Astrocyte of the cerebellum (primary cell): ENCODE results near the gene COL6A2.

Experiments used
- DNase-seq: peaks from one replicate; pipeline ENCODE4 v3.0.0-alpha.2; 2011; ENCODE audit warnings: low read depth
- H3K4me3 ChIP-seq: 2 replicates; pipeline ENCODE4 v1.5.1; 2011; ENCODE audit warnings: mild to moderate bottlenecking, low read depth, low read length, moderate library complexity
- in situ Hi-C: cut with HindIII; loops from 2 replicates; pipeline ENCODE4 v1.10.0; 2017; ENCODE audit warnings: low sequenced_read_pairs
- TF ChIP-seq, protein P1 (sequence below): IDR thresholded peaks from 2 replicates; pipeline ENCODE4 v1.5.1; 2012; ENCODE audit warnings: low read length, low read depth, moderate library complexity, mild to moderate bottlenecking; ENCODE audit errors: missing control alignments

Gene COL6A2

DNA sequence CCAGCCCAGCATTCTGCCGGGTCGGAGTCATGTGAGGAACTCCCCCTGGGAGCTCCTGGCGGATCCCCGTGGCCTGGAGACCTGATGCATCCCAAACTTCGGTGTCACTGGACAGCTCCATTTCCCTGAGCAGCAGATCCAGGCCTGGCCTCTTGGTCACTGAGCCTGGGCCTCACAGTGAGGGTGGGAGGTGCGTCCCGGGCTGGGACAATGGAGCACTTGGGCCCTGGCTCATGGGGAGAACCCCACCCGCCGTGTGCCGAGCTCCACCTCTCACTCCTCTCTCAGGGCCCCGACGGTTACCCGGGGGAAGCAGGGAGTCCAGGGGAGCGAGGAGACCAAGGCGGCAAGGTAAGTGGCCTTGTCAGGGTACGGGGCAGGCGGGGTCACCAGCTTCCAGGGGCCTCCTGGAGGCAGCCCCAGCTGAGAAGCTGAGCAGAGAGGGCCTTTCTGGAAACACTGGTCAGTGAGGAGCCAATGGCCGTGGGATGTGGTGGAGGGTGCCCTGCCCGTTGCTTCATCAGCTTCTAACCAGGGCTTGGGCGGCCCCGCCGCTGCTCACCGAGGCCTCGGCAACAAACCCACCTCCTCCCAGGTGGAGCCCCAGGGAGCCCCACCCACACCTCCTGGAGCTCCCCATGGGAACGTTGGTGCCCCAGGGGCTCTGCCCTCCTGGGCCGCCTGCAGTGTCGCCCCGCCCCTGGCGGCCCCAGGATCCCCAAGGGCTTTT, 19.8 kb downstream of the COL6A2 start:
- TF ChIP-seq, protein P1, sequence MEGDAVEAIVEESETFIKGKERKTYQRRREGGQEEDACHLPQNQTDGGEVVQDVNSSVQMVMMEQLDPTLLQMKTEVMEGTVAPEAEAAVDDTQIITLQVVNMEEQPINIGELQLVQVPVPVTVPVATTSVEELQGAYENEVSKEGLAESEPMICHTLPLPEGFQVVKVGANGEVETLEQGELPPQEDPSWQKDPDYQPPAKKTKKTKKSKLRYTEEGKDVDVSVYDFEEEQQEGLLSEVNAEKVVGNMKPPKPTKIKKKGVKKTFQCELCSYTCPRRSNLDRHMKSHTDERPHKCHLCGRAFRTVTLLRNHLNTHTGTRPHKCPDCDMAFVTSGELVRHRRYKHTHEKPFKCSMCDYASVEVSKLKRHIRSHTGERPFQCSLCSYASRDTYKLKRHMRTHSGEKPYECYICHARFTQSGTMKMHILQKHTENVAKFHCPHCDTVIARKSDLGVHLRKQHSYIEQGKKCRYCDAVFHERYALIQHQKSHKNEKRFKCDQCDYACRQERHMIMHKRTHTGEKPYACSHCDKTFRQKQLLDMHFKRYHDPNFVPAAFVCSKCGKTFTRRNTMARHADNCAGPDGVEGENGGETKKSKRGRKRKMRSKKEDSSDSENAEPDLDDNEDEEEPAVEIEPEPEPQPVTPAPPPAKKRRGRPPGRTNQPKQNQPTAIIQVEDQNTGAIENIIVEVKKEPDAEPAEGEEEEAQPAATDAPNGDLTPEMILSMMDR, result no peak
- in situ Hi-C loops, result loop anchor here (10.0 kb wide), 1 partner anchor 163 kb away; no protein-coding TSS in a partner anchor
- DNase-seq, result no peak
- no peak overlapping the region for H3K4me3 ChIP-seq

DNA sequence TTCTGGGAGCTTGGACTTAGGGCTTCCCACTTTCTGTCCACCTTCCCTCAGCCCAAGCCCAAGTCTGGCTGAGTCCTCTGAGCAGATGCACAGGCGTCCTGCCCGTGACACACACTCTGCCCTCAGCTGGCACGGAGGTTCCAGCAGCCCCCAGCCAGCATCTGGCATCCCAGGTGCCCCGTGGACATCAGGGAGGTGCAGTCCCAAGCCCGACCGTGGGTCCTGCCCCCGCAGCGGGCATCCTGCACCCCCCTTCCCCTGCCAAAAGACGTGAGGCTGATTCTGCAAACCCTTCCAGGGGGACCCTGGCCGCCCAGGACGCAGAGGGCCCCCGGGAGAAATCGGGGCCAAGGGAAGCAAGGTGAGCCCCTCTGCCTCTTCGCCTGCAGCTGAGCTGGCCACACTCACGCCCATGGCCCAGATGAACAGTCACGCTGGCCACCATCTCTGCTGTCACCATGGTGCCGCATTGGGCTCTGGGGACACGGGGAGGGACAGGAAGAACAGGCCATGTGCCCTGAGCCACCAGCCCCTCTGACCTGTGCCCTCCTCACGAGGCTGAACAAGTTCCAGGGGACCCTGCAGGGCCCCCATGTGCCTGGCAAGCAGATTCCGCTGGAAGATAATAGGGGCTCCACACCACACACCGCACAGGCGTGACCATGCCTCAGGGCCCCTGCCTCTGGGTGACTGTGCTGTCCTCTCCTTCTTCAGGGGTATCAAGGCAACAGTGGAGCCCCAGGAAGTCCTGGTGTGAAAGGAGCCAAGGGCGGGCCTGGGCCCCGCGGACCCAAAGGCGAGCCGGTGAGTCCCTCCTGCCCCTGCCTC, 20.6 kb downstream of the COL6A2 start:
- in situ Hi-C loops, result loop anchor here (10.0 kb wide), 1 partner anchor 164 kb away; no protein-coding TSS in a partner anchor
- no peak for DNase-seq
- TF ChIP-seq, protein P1, result no peak
- H3K4me3 ChIP-seq, result no peak overlapping the region

DNA sequence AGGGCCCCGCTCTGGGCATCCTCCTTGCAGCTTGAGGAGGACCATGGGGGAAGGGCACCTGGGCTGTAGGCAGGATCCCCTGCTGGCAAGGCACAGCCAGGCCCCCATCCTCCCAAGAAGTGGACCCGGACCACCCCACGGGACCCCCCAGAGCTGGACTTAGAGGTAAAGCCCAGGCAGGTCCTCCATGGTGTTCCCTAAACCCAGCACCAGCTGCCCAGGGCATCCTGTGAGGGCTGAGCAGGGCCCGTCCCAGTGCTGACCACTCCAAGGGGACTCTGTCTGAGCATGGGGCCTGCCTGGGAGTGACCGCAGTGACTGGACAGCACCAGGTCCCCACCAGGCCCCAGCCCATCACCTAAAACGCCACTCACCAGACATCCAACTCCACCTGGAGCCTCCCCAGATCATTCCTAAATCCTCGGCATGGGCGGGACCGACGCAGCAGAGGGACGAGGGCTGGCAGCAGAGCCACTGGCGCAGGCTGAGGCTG, 21.3 kb downstream of the COL6A2 start:
- no peak overlapping the region for H3K4me3 ChIP-seq
- TF ChIP-seq, protein P1, result no peak
- in situ Hi-C loops, result loop anchor here (10.0 kb wide), 1 partner anchor 164 kb away; no protein-coding TSS in a partner anchor
- DNase-seq, result no peak

DNA sequence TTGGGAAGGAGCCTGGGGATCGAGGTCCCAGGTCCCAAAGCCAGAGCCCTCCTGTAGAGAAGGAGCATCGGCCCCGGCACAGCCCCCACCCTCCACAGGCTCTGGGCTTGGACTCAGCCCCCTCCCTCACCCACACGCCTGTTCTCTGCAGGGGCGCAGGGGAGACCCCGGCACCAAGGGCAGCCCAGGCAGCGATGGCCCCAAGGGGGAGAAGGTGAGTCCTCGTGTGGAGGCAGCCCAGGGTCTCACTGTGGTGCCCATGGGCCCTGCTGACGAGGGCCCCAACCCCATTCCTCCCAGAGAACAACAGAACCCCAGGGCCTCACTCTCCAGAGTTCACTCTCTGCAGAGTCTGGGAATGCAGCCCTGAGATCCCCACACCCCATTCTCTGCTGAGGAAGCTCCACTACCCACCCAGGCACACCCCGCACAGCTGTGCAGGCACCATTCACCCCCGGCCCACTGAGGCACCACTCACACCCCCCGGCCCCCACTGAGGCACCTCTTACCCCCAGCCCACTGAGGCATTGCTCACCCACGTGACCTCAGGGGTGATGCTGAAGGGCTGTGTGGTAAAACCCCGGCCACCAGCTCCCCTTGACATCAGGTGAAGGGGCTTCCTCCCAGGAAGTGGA, 21.8 kb downstream of the COL6A2 start:
- DNase-seq, result no peak
- TF ChIP-seq, protein P1, result no peak
- no peak overlapping the region for H3K4me3 ChIP-seq
- in situ Hi-C loops, result loop anchor here (10.0 kb wide), 1 partner anchor 165 kb away; no protein-coding TSS in a partner anchor

DNA sequence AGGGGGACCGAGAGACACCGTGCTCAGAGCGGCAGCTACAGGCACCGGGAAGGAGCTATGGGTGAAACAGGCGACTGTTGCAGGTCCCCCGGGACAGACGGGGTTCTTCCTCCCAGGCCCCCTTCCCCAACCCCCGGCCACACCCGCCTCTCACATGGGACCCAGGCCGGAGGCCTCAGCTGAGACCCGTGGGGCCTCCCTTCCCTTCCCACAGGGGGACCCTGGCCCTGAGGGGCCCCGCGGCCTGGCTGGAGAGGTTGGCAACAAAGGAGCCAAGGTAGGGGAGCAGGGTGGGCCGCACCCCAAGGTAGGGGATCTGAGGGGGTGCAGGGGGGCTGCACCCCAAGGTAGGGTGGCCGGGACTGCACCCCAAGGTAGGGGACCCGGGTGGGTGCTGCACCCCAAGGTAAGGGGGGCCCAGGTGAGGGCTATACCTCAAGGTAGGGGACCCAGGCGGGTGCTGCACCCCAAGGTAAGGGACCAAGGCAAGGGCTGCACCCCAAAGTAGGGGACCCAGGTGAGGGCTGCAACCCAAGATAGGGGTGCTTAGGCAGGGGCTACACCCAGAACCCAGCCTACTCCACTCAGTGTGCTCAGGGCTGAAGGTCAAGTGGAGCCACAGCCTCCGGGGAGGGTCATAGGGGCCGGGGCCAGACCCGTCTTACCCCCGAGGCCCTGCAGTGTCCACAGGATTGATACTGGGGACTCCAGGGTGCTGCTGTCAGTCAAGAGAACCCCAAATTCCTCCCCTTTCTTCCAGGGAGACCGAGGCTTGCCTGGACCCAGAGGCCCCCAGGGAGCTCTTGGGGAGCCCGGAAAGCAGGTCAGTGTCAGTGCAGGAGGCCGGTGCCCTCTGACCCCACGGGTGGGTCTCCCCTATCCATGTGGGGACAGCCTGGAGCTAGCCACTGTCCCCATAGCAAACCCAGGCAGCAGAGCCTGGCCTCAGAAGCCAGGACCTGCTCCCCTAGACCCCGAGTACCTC, 22.7 kb downstream of the COL6A2 start:
- in situ Hi-C loops, result no loop called here
- DNase-seq, result no peak
- TF ChIP-seq, protein P1, result no peak
- no peak overlapping the region for H3K4me3 ChIP-seq
